AG10803 (cell line): ENCODE data around the gene DSG4.

ENCODE experiments used
- DNase-seq: peaks from one replicate; pipeline ENCODE4 v3.0.0; 2010; ENCODE audit warnings: low read depth
- H3K4me3 ChIP-seq: 2 replicates; pipeline ENCODE4 v1.5.1; 2011; ENCODE audit warnings: mild to moderate bottlenecking, low read length, control low read depth
- TF ChIP-seq, protein P1 (sequence below): conservative IDR thresholded peaks from 2 replicates; pipeline ENCODE4 v1.5.1; 2011; ENCODE audit warnings: mild to moderate bottlenecking, low read length, control low read depth, inconsistent platforms

The DSG4 gene

DNA sequence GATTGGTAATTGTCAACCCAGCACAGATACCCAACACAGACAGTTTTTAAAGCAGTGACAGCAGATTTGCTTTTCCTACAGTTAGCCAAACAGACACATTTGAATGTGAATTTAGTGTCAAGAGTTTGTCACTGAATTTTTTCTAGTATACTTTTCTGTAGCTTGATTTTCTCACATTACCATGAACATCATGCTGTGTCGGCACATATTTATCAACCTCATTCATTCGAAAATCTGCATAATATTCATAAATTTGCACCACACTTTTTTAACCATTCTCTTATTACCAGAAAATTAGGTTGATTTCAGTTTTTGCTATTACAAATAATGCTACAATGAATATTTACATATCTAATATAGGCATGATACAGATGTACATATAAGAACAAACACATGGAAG, 43.9 kb downstream of the DSG4 start:
- TF ChIP-seq, protein P1, sequence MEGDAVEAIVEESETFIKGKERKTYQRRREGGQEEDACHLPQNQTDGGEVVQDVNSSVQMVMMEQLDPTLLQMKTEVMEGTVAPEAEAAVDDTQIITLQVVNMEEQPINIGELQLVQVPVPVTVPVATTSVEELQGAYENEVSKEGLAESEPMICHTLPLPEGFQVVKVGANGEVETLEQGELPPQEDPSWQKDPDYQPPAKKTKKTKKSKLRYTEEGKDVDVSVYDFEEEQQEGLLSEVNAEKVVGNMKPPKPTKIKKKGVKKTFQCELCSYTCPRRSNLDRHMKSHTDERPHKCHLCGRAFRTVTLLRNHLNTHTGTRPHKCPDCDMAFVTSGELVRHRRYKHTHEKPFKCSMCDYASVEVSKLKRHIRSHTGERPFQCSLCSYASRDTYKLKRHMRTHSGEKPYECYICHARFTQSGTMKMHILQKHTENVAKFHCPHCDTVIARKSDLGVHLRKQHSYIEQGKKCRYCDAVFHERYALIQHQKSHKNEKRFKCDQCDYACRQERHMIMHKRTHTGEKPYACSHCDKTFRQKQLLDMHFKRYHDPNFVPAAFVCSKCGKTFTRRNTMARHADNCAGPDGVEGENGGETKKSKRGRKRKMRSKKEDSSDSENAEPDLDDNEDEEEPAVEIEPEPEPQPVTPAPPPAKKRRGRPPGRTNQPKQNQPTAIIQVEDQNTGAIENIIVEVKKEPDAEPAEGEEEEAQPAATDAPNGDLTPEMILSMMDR: no peak
- no peak for DNase-seq

DNA sequence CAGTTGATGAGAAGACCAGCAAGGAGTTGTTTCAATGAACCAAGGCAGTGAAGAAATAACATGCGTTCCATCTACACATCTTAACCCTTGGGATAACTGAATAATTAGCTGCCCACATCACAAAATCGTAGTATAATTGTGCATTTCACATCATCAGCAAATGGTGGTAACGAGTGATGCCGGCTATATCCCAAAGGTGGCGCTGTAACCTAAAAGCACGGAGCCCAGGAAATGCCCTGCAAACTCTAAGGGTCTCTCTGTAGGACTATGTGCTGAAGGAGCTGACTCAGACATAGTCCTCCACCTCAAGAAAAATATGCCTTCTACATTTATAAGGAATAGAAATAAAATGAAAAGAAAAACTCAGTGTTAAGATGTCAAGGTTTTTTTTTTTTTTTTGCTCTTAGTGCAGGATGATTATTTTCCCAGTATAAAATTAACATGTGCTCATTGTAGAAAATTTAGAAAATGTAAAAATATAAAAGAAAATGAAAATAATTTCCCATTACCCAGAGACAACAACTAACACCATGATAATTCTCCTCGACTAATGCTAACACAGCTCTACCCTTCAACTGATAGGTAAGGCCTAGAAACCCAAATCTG, 47.9 kb downstream of the DSG4 start:
- H3K4me3 ChIP-seq: no peak overlapping the region
- TF ChIP-seq, protein P1: peak; percentile 42
- no peak for DNase-seq

More for the DNA sequence above, 43.9 kb downstream of the DSG4 start:
- H3K4me3 ChIP-seq: no peak overlapping the region

DNA sequence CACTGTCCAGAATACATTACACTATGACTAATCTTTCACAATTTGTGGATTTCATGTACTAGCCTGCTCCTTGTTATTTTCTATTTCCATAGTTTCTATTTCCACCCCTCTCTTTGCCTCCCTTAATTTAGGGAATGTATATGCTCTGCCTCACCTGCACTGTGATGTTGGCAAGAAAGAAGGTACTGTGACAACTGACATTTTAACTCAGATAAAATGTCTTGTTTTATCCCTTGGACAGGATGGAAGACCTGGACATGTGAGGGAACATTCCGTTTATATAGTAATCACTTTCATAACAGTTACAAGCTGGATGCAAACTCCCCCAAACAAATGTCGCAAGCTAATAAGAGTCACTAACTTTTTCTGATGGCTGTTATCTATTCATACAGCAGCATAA, 49.4 kb downstream of the DSG4 start:
- TF ChIP-seq, protein P1: no peak
- H3K4me3 ChIP-seq: no peak overlapping the region
- no peak for DNase-seq

DNA sequence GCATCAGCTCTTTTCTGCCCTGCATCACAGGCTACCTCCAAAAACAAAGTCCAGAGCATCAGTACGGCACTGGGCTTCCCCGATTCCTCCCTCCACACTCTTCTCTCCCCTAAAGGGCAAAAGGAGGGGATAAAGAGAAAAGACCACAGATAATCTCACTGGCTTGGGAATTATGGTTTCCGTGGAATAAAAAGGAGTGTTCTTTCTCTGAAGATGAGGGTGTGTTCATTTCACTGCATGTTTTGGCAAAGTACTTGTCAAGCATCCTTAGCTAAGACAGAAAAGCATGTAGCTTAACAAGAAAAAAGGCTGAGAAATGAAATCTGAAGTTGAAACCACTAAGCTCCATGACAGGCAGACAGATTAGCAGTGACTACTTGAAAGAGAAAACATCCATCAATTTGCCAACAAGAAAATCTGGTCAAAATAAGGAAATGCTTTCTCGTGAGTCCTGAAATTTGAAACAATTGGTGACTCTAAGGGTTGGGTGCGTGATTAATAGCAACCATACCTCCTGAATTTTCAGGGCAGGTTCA, 50.4 kb downstream of the DSG4 start:
- TF ChIP-seq, protein P1: no peak
- no peak for DNase-seq
- no peak overlapping the region for H3K4me3 ChIP-seq

DNA sequence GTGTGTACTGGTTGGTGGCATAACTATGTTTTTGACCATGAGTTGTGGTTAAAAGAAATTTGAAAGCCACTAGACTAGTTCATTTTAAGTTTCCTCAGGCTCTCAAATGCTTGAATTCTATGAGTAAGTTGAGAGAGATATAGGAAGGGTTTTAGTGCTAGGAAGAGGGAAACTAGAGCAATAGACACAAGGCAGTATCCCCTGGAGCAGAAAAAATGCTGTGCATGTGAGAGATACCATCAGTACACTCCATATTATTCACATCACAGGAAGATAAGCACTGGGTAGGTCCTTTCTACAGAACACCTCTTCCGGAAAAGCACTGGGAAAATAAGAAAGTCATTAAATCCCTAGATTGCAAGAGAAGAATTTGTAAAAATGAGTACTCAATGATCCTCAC, 51.6 kb downstream of the DSG4 start:
- no peak for DNase-seq
- H3K4me3 ChIP-seq: no peak overlapping the region
- TF ChIP-seq, protein P1: no peak

DNA sequence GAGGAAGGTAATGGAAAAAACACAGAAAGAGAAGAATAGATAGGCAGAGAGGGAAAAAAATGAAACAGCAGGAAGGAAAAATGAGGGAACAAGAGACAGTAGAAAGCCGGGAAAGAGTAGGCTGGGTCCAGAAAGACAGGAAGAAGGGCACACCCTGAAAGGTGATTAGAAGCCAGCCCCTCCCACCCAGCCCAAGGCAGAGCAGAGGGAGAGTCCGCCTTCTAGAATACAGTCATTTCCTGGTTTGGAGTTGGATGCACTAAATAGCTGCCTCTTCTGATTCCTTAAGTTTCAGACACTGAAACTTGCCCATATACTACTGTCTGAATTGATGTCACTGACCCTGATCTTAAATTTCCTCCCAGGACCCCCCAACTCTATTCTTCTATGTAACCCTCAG, 53.0 kb downstream of the DSG4 start:
- no peak for DNase-seq
- H3K4me3 ChIP-seq: no peak overlapping the region
- TF ChIP-seq, protein P1: no peak

DNA sequence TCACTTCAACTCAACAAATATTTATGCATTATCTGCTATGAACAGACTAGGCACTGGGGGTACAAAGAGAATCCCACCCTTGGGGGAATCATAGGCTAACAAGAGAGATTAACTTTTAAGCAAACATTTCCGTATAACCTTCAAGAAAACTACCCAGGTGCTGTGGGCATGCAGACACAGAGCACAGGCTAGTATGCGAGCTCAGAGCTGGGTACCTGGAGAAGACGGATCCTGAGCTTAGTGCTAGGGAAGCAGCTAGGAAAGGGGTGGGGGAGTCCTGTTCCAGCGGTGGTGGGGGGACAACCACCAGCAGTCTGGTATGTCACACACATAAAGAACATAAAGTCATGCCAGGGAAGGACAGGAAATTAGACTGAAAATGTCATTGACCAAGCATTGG, 53.5 kb downstream of the DSG4 start:
- DNase-seq: no peak
- TF ChIP-seq, protein P1: no peak
- no peak overlapping the region for H3K4me3 ChIP-seq
